GM21529 (cell line): ENCODE results near the gene CCDC92B.
"Not testable (repeated sequence)": the region's sequence is repeated elsewhere in the genome, so short reads cannot be mapped to it uniquely, and the experiment has no call there.

Experiments used
- ATAC-seq: cut with Tn5 transposase; IDR thresholded peaks from one replicate; pipeline ENCODE4 v1.9.1; 2021; ENCODE audit not compliant: unreplicated experiment

CCDC92B gene

GRCh38 chr17:2704890-2705248 lies 44.6 kb downstream of the CCDC92B start:
- ATAC-seq, result no peak

- ATAC-seq, result no peak
Observed at GRCh38 chr17:2704031-2704889, 45.2 kb downstream of the CCDC92B start.

- ATAC-seq, result no peak
Observed at GRCh38 chr17:2703606-2704005, 45.8 kb downstream of the CCDC92B start.

GRCh38 chr17:2703181-2703580 lies 46.3 kb downstream of the CCDC92B start:
- ATAC-seq, result no peak

- no peak for ATAC-seq
Observed at GRCh38 chr17:2701996-2702741, 47.3 kb downstream of the CCDC92B start.

GRCh38 chr17:2701161-2701995 lies 48.1 kb downstream of the CCDC92B start:
- ATAC-seq, result no peak

- ATAC-seq, result no peak
Observed at GRCh38 chr17:2700491-2701141, 48.8 kb downstream of the CCDC92B start.

GRCh38 chr17:2700030-2700490 lies 49.4 kb downstream of the CCDC92B start:
- no peak for ATAC-seq

- ATAC-seq, result not testable (repeated sequence)
Observed at GRCh38 chr17:2699216-2699805, 50.1 kb downstream of the CCDC92B start.

GRCh38 chr17:2697611-2698162 lies 51.8 kb downstream of the CCDC92B start:
- no peak for ATAC-seq

GRCh38 chr17:2695961-2696760 lies 53.3 kb downstream of the CCDC92B start:
- ATAC-seq, result no peak

GRCh38 chr17:2695243-2695960 lies 54.0 kb downstream of the CCDC92B start:
- ATAC-seq, result no peak

- no peak for ATAC-seq
Observed at GRCh38 chr17:2694381-2695242, 54.8 kb downstream of the CCDC92B start.

- ATAC-seq, result no peak
Observed at GRCh38 chr17:2693561-2694380, 55.7 kb downstream of the CCDC92B start.

- ATAC-seq, result no peak
Observed at GRCh38 chr17:2692781-2693135, 56.7 kb downstream of the CCDC92B start.

- no peak for ATAC-seq
Observed at GRCh38 chr17:2691965-2692780, 57.3 kb downstream of the CCDC92B start.
